OCI-LY3 (cell line): ENCODE results near the gene GRIK4.
A peak's percentile ranks its signal among the peaks of the same experiment; 100 is the strongest.
"Not testable (repeated sequence)": the region's sequence is repeated elsewhere in the genome, so short reads cannot be mapped to it uniquely, and the experiment has no call there.

Source experiments
- H2AFZ ChIP-seq: fragments of 200-600, 300-600 bp; shearing (Covaris generic); 2 replicates; pipeline ENCODE4 v1.6.0; 2014; ENCODE audit warnings: antibody characterized with exemption, low read depth, low read length
- H3K27ac ChIP-seq: fragments of 200-600, 300-600 bp; sonication (generic); 2 replicates; pipeline ENCODE4 v1.5.1; 2014; ENCODE audit warnings: mild to moderate bottlenecking, low read length, moderate library complexity, mixed read lengths
- H3K27me3 ChIP-seq: fragments of 200-600, 300-600 bp; sonication (generic); 2 replicates; pipeline ENCODE4 v1.6.1; 2014; ENCODE audit warnings: low read depth, low read length, mixed read lengths
- H3K36me3 ChIP-seq: fragments of 200-600, 300-600 bp; sonication (generic); replicated peaks from 2 replicates; pipeline ENCODE3; 2014; ENCODE audit warnings: low read depth, low read length, mixed read lengths
- H3K4me1 ChIP-seq: fragments of 300-600, 200-600 bp; sonication (generic); 2 replicates; pipeline ENCODE4 v1.6.1; 2014; ENCODE audit warnings: low read length, mixed read lengths
- H3K4me2 ChIP-seq: fragments of 200-600, 300-600 bp; sonication (generic); 2 replicates; pipeline ENCODE4 v1.6.1; 2014; ENCODE audit warnings: low read length, mixed read lengths
- H3K4me3 ChIP-seq: fragments of 300-600, 200-600 bp; sonication (generic); 2 replicates; pipeline ENCODE4 v1.5.1; 2014; ENCODE audit warnings: antibody characterized with exemption, mild to moderate bottlenecking, low read length, moderate library complexity
- H3K79me2 ChIP-seq: fragments of 300-600, 200-600 bp; shearing (Covaris generic); 2 replicates; pipeline ENCODE4 v1.6.1; 2014; ENCODE audit warnings: mild to moderate bottlenecking, low read length, mixed read lengths
- H3K9ac ChIP-seq: fragments of 300-600, 200-600 bp; shearing (Covaris generic); 2 replicates; pipeline ENCODE4 v1.6.0; 2014; ENCODE audit warnings: mild to moderate bottlenecking, low read length, moderate library complexity
- H3K9me3 ChIP-seq: fragments of 200-600, 300-600 bp; shearing (Covaris generic); 2 replicates; pipeline ENCODE4 v1.6.1; 2014; ENCODE audit warnings: low read length, mixed read lengths; ENCODE audit not compliant: insufficient read depth
- H4K20me1 ChIP-seq: fragments of 200-600, 300-600 bp; sonication (generic); 2 replicates; pipeline ENCODE4 v1.6.1; 2016; ENCODE audit warnings: low read length, mixed read lengths; ENCODE audit not compliant: insufficient read depth
- EZH2phosphoT487 ChIP-seq: fragments of 200-600 bp; shearing (Covaris generic); IDR thresholded peaks from 2 replicates; pipeline ENCODE4 v1.6.1; 2018; ENCODE audit warnings: antibody characterized with exemption, mixed run types, low read depth
- TF ChIP-seq, protein P1 (sequence below): fragments of 200-600, 300-600 bp; sonication (generic); IDR thresholded peaks from 2 replicates; pipeline ENCODE4 v1.5.1; 2014; ENCODE audit warnings: antibody characterized with exemption, low read length, low read depth

The GRIK4 gene

GRCh38 chr11:120579611-120580031, 68.1 kb downstream of the GRIK4 start:
- Histone ChIP-seq H3K27me3 (peaks cover 46% of the 10 kb centered on the region), H3K36me3 (no peaks in the 10 kb centered on the region), H4K20me1 (no peaks in the 10 kb centered on the region), H3K4me3 (no peak overlapping the region), H3K9me3 (no peaks in the 10 kb centered on the region), H3K4me2 (no peak overlapping the region), H3K9ac (no peak overlapping the region), H3K27ac (no peak overlapping the region), H3K4me1 (no peaks in the 10 kb centered on the region), H2AFZ (no peak overlapping the region), H3K79me2 (no peaks in the 10 kb centered on the region)
- no peak for TF ChIP-seq EZH2phosphoT487
- TF ChIP-seq, protein P1, sequence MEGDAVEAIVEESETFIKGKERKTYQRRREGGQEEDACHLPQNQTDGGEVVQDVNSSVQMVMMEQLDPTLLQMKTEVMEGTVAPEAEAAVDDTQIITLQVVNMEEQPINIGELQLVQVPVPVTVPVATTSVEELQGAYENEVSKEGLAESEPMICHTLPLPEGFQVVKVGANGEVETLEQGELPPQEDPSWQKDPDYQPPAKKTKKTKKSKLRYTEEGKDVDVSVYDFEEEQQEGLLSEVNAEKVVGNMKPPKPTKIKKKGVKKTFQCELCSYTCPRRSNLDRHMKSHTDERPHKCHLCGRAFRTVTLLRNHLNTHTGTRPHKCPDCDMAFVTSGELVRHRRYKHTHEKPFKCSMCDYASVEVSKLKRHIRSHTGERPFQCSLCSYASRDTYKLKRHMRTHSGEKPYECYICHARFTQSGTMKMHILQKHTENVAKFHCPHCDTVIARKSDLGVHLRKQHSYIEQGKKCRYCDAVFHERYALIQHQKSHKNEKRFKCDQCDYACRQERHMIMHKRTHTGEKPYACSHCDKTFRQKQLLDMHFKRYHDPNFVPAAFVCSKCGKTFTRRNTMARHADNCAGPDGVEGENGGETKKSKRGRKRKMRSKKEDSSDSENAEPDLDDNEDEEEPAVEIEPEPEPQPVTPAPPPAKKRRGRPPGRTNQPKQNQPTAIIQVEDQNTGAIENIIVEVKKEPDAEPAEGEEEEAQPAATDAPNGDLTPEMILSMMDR: no peak

GRCh38 chr11:120581313-120581712, 69.8 kb downstream of the GRIK4 start:
- H3K4me1 ChIP-seq: peaks cover 7% of the 10 kb centered on the region
- no peaks in the 10 kb centered on the region for H3K79me2 ChIP-seq
- no peaks in the 10 kb centered on the region for H4K20me1 ChIP-seq
- H3K4me2 ChIP-seq: no peak overlapping the region
- no peaks in the 10 kb centered on the region for H3K36me3 ChIP-seq
- no peak overlapping the region for H2AFZ ChIP-seq
- no peak overlapping the region for H3K4me3 ChIP-seq
- peaks cover 40% of the 10 kb centered on the region for H3K27me3 ChIP-seq
- no peak overlapping the region for H3K27ac ChIP-seq
- H3K9ac ChIP-seq: no peak overlapping the region
- TF ChIP-seq EZH2phosphoT487: no peak
- TF ChIP-seq, protein P1: no peak
- no peaks in the 10 kb centered on the region for H3K9me3 ChIP-seq

DNA sequence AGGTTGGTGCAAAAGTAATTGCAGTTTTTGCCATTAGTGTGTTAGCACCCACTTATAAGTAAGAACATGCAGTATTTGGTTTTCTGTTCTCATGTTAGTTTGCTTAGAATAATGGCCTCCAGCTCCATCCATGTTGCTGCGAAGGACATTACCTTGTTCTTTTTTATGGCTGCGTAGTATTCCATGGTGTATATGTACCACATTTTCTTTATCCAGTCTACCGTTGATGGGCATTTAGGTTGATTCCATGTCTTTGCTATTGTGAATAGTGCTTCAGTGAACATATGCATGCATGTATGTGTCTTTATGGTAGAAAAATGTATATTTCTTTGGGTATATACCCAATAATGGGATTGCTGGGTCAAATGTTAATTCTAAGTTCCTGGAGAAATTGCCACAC, 71.0 kb downstream of the GRIK4 start:
- not testable (repeated sequence) for H3K27ac ChIP-seq, H2AFZ ChIP-seq, H3K79me2 ChIP-seq, H3K36me3 ChIP-seq, H3K9me3 ChIP-seq, H3K4me3 ChIP-seq, H3K4me2 ChIP-seq, H4K20me1 ChIP-seq, H3K9ac ChIP-seq
- Histone ChIP-seq H3K4me1 (peaks cover 13% of the 10 kb centered on the region), H3K27me3 (peaks cover 32% of the 10 kb centered on the region)

- Histone ChIP-seq H3K9ac (no peak overlapping the region), H2AFZ (peak overlapping the region; percentile 12; the same call in 1 of the 2 replicates), H3K36me3 (no peaks in the 10 kb centered on the region), H3K4me3 (no peak overlapping the region), H3K9me3 (no peaks in the 10 kb centered on the region), H3K27me3 (peaks cover 9% of the 10 kb centered on the region; the same call in 1 of the 2 replicates), H3K79me2 (no peaks in the 10 kb centered on the region), H4K20me1 (no peaks in the 10 kb centered on the region), H3K27ac (no peak overlapping the region), H3K4me1 (peaks cover 13% of the 10 kb centered on the region), H3K4me2 (peak overlapping the region; percentile 33)
- no peak for TF ChIP-seq EZH2phosphoT487
- TF ChIP-seq, protein P1: no peak
These were observed 74.5 kb downstream of the GRIK4 start for GRCh38 chr11:120586072-120586471.

DNA sequence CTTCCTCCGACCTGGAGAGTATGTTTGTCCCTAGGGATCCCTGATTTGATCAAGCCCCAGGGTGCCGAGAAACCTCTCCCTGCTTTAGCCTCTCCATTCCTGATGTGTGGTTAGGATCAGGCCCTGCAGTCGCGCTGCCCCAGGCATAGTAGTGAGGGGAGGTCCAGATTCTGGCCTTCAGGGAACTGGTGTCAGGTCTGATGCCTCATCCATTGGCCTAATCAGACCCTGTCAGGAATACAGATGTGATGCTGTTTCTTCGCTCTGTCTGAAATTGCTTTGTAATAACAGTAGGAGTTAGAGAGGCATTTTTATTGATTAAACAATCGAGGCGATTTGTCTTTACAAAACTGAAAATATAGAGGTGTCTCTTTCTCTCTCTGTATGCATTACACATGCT, 75.2 kb downstream of the GRIK4 start:
- H3K27ac ChIP-seq: no peak overlapping the region
- H3K79me2 ChIP-seq: no peaks in the 10 kb centered on the region
- H3K9ac ChIP-seq: no peak overlapping the region
- 0 out of 2 replicates have a peak overlapping the region, but pooled peaks have one; percentile 33 for H3K4me2 ChIP-seq
- H3K4me3 ChIP-seq: no peak overlapping the region
- no peaks in the 10 kb centered on the region for H3K36me3 ChIP-seq
- no peaks in the 10 kb centered on the region for H3K9me3 ChIP-seq
- peaks cover 13% of the 10 kb centered on the region for H3K4me1 ChIP-seq
- TF ChIP-seq, protein P1: no peak
- TF ChIP-seq EZH2phosphoT487: no peak
- peaks cover 9% of the 10 kb centered on the region; the same call in 1 of the 2 replicates for H3K27me3 ChIP-seq
- H2AFZ ChIP-seq: no peak overlapping the region
- no peaks in the 10 kb centered on the region for H4K20me1 ChIP-seq
